ENCODE results near the gene FUT2.
"Not testable (repeated sequence)": the region's sequence is repeated elsewhere in the genome, so short reads cannot be mapped to it uniquely, and the experiment has no call there.

FUT2 gene

DNA sequence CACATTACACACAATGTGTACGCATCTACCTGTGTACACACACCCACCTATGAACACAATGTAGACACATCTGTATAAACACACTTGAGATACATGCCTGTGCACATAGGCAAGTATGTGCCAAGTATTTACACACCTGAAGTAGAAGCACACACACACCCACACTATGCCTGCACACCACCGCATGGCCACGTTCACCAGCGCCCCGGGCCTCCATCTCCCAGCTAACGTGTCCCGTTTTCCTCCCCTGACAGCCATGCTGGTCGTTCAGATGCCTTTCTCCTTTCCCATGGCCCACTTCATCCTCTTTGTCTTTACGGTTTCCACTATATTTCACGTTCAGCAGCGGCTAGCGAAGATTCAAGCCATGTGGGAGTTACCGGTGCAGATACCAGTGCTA is 6.9 kb downstream of the FUT2 start:
- DNase-seq (ENCODE audit: low read depth in 3 of 3), result no peak

DNA sequence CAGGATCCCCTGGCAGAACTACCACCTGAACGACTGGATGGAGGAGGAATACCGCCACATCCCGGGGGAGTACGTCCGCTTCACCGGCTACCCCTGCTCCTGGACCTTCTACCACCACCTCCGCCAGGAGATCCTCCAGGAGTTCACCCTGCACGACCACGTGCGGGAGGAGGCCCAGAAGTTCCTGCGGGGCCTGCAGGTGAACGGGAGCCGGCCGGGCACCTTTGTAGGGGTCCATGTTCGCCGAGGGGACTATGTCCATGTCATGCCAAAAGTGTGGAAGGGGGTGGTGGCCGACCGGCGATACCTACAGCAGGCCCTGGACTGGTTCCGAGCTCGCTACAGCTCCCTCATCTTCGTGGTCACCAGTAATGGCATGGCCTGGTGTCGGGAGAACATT is 7.5 kb downstream of the FUT2 start:
- DNase-seq (ENCODE audit: low read depth in 3 of 3), result no peak

DNA sequence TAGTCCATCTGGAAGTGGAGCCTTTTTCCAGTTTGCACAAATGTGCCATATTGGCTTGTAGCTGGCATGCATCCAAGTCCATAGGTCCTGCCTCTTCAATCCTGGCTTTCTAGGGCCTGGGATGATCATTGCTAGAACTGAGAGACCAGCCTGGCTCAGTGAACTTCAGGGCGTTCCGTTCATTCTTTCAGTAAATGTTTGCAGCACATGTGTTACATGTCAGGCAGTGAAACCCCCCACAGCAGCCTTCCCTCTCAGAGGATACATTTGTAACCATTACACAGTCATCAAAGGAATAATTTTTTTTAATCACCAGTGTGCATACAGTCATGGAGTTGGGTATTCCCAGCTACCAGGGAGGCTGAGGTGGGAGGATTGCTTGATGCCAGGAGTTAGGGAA is 9.7 kb downstream of the FUT2 start:
- no peak for DNase-seq (ENCODE audit: low read depth in 3 of 3)

DNA sequence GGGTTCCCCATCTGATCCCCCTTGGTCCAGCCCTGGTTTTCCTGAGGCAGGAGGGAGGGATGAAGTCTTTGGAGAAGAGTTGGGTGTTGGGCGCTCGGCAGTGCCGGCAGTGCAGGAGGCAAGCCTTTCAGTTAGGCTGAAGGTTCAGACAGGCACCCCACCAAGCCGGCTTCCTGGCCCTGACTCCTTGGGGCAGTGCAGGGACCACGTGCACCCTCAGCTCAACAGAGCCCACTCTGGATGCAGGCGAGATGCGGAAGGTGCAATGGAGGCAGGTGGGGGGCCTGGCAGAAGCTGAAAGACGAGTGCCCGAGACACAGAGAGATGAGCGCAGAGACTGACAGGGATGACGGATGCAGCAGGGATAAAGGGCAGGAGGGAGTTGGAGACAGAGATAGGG is 12.7 kb downstream of the FUT2 start:
- DNase-seq (ENCODE audit: low read depth in 3 of 3), result no peak

DNA sequence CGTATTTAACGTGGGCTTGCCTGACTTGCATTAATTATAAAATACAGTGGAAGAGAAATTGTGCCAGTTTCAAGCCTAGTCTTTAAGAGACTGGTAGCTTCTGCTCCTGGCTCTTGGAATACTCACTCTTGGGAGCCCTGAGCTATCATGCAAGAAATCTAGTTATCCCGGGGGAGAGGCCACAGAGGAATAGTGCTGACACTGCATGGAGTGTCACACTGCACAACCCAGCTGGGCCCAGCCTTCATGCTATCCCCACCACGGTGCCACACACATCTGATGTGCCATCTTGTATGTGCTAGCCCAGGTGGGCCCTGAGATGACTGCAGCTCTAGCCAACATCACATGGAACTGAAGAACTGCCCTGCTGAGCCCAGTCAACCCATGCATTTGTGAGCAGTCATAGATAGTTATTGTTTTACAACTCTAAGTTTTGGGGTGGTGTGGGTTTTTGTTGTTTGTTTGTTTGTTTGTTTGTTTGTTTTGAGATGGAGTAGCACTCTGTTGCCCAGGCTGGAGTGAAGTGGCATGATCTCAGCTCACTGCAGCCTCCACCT is 15.4 kb downstream of the FUT2 start:
- DNase-seq (ENCODE audit: low read depth in 3 of 3), result no peak

DNA sequence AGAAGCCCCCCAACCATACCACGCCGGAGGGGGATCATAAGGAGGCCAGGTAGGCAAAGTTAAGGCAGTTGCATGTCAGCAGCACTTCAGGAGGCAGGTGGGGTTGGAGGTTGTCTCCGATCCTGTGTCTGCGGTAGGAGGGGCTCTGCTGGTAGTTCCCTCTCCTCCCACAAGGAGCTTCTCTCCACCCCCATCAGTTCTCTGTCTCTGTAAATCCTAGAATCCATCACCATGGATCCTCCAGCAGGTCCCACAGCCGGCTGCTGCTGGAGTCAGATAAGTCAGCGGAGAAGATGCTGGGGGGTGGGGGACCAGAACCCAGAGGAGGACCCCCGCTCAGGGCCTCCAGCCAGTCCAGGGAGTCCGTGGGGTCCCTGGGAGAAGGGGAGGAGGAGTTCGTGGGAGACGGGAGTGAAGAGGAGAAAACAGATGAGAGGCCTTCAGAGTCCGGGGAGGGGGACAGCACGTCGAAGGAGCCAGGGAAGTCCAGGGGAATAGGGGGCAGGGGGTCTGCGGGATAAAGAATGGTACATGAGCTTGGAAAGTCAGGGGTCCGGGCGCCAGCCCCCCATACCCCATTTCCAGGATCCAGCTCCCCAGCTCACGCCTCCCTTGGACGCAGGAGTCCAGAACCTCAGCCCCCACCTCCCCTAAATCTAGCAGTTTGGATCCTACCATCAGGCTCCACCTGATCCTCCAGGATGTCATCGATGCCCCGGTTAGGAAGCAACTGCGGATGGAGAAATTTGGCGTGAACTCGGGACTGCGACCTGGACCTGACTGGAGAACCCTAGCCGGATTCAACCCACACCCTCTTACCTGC is 17.5 kb downstream of the FUT2 start:
- no peak for DNase-seq (ENCODE audit: low read depth in 3 of 3)

DNA sequence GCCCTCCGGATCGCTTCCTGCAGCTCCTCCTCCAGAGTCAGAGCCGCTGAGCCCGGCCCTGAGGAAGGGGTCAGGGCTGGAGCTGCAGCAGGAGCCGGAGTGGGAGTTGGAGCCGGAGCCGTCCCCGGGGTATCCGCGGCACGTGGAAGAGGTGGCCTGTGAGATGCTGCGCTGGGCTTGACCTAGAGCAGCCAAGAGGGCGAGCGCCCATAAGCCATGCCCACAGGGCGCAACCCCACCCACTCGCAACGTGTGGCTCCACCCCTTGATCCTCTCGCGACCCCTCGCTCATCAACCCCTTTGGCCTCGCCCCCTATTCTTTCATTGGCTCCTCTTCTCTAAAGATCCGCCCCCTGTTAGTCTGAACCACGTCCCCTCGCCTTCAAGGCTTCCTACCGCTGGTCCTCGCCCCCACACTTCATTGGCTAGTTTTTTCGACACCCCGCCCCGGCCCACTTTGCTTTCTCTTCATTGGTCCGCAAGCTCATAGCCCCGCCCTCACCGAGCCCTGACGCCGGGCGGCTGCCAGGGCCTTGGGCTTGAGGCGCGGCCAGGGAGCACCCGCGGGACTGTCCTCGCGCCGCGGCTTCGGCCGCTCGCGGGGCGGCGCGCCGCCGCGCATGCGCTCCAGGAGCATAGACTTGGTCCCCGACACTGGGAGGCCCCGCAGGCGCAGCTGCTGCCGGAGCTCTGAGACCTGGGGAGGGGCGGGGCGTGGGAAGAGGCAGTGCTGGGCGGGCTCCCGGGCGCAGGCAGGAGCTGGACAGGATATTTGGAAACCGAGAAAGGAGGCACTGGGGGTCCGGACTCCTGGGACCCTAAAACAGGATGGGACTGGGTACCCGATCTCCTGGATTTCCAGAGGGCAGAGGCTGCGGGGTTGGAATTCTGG is 18.3 kb downstream of the FUT2 start:
- DNase-seq (ENCODE audit: low read depth in 3 of 3), result peak; percentile 94 to 98 (median 94)

DNA sequence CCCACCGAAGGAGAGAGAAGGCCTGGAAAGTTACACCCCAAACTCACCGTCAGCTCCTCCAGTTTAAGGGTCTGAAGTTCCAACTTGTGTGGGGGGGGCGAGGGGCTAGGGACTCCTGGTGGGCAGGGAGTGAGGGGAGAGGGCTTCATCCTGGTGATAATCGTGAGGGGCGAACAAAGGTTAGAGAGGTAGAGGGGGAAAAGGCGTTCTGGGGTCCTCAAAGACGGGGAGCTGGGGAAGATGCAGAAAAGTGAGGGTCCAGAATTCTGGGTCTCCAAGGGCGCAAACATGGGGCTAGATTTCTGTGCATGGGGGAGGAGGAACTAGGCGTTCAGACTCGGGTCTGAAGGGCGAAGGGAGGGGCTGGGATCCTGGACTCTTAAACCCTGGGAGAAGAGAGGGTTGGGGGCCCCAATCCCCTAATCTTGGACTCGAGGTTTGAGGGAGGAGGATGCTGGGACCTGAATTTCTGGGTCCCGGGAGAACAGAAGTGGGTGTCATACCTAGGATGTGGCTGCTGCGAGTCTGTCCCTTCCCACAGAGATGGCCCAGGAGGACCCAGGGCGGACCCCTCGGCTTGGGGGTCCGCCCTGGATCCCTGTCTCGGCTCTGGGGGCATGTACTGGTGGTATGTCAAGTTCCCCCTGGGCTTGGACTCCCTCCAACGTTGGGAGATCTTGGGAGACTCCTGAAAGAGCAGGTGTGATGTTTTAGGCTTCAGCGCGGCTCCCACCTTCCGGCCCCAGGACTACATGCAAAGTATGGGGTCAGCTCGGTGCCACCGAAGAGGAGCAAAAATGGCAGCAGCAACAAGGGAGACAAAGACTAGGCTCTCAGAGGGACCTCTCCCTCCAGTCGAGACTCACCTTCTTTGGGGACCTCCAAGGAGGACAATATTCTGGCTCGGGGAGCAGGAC is 19.2 kb downstream of the FUT2 start:
- no peak for DNase-seq (ENCODE audit: low read depth in 3 of 3)

DNA sequence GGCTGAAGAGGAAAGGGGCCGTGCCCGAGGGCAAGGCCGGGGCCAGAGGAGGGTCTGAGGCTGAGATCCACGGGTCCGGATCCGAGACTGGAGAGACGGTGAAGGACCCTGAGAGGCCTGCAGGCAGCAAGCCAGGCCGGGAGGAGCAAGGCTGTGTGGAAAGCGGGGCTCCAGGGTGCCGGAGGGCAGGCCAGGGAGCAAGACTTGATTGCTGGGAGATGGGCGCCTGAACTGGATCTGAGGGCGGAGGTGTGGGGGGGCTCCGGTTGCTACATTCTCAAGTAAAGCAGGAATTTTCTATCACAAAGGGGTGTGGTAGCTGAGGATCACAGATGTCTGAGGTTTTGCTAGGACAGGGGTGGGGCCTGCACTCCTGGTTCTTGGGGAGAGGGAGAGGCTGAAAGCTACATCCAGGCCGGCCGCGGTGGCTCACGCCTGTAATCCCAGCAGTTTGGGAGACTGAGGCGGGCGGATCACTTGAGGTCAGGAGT is 20.0 kb downstream of the FUT2 start:
- DNase-seq (ENCODE audit: low read depth in 3 of 3), result no peak

DNA sequence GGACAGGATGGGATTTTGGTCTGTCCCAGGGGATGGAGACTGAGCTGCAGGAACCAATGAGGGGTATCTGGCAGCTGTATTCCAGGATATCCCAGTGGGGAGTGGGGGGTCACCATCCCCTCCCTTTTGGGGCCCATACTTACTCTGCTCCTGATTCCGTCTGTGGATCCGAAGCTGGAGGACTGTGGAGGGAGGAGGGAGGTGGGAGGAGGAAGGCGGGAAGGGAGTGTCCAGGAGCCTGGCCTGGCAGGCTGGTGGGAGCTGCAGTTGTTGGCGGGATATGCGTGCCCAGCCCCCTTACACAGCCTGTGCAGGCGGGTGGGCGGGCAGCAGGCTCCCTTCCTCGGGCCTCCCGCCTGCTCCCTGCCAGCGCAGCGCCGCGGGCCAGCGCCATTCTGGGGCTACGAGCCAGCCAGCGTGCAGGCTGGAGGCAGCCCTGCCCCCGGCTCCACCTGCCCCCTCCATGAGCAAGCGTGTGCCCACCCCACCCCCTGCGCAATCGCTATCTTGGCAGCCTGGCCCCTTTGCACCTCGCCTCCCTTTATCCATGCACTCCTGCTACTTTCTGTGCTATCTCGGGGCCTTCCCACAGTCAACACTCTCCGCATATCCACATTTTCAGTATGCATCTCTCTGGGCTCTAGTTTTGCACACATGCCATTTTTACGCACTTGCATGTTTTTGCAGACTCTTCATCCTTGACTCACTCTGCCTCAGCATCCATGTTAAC is 21.0 kb downstream of the FUT2 start:
- no peak for DNase-seq (ENCODE audit: low read depth in 3 of 3)

DNA sequence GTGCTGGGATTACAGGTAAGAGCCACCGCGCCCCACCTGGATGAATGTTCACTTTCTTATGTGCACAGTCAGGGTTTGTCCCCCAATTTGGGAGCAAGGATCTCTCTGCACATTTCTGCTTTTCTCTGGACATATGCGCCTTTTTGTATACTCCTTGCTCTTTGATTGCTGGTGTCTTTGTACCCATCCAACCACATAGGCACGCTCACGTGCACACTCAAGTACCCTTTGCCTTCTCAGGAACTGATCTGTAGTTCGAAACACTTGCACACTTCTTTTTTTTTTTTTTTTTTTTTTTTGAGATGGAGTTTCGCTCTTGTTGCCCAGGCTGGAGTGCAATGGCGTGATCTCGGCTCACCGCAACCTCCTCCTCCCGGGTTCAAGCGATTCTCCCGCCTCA is 22.3 kb downstream of the FUT2 start:
- DNase-seq (ENCODE audit: low read depth in 3 of 3), result not testable (repeated sequence)

DNA sequence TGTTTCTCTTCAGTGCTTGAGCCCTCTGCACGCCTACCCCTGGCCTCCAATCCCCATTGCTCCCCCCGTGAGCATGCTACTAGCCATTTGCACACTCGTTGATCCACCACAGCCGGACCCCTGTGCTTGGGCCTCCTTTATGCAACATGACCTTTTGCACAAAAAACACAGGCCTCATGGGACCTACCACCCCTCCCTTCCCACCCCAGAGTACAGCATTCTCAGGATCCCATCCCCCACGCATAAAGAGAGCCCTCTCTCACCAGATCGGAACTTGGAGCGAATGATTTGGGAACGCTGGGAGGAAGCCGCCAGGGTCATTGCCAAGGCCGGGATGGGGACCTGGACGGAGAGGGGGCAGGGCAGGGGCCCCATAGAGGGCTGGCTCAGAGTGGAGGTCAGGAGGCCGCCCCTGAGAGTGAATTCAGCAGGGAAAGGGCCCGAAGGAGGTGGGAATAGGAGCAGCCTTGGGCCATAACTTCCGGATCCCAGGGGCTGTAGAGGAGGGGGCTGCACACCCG is 23.0 kb downstream of the FUT2 start:
- DNase-seq (ENCODE audit: low read depth in 3 of 3), result no peak

DNA sequence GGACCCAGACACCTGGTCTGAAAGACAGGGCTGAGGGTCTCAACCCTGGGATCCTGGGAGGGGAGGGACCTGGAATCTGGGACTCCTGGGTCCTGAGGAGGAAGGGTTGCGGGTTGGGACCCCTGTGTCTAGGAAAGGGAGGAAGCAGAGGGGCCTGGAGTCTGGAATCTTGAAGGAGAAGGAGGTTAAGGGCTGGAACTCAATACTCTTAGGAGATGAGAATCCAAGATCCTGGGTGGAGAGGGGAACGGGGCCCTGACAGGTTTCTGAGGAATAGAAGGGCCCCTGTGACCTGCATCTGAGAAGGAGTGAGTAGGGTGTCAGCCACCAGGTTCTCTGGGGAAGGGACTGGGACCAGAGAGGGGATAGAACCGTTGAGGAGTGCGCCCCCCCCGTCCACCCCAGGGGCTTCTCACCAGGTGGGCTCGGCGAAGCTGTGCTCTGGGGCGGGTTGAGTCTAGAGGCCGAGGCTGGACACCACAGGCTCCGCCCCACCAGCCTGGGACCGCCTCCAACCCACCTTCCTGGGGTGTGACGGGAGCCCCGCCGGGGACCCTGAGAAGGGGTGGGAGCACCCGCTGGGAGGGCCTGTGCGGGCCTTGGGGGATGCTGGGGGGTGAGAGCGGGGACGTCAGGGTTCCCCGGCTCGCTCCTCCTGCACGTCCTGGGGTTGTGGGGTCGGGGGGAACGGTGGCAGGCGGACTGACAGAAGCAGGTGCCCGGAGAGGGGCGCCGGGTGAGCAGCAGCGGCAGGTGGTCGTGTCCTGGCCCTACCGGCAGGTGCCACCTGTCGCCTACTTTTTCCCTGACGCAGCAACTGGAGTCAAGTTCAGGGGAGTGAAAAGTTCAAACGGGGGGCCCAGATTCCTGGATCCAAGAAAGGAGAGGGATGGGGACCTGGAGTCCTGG is 23.7 kb downstream of the FUT2 start, which contains the start of gene MAMSTR:
Gene MAMSTR, minus strand, starts transcription at position 463 of the 909 bp plus-strand sequence. CDS start 694 bp downstream, outside the sequence.
- DNase-seq (ENCODE audit: low read depth in 3 of 3), result no peak

DNA sequence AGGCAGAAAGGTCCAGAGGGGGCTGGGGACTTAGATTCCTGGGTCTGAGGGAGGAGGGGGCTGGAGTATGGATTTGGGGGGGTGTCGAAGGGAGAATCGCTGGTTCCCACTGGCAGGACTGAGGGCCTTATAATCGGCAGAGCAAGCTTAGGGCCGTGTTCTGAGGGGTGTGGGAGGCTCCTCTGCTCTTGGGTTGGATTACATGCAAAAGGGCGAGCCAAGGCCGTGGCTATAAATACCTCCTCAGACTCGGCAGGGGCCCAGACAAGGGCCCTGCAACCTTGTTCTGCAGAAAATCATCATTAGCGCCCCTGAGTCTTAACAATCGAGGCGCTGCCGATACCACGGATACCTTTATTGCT is 24.5 kb downstream of the FUT2 start:
- no peak for DNase-seq (ENCODE audit: low read depth in 3 of 3)

DNA sequence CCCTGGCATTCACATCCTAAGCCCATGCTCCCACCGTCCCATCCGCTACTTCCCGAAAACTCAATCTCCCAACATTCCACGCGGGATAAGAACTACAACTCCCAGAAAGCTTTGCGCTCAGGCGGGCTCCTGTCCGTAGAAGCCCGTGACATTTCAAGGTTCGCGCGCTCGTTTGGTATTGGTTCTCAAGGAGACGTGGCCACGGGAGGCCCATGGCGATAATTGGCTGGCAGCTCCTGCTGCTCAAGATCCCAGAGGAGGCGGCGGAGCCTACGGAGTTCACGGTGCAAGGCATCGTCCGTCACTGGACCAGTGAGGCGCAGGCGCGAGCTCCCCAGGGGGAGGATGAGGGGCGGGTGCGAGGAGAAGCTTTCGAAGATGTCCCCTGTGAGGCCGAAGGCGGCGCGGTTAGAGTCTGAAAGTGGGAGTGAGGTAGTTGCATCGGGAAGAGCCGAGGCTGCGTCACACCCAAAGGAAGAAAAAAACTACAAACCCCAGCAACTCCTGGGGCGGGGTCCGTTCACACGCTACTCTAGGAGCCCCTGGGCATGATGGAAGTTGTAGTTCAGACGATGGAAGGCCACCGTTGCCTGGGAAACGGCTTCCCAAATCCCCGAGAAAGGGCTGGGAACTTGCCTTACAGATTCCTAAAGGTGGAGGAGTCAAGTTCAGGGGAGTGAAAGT is 25.0 kb downstream of the FUT2 start:
- peak; percentile 82 to 92 (median 84) for DNase-seq (ENCODE audit: low read depth in 3 of 3)

DNA sequence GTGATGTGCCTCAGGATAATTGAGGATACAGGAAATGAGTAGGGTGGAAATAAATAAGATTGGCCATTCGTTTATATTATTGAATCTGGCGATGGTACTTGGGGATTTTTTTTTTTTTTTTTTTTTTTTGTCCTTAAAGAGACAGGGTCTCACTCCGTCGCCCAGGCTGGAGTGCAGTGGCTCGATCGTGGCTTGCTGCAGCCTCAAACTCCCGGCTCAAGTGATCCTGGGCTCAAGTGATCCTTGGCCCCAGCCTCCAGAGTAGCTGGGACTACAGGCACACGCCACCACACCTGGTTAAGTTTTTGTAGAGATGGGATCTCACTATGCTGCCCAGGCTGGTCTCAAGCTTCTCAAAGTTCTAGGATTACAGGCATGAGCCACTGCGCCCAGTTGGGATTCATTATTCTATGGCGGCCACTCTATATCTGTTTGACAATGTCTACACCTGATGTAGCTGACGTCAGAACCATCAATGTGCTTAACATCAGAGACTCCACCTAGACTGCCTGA is 26.5 kb downstream of the FUT2 start:
- no peak for DNase-seq (ENCODE audit: low read depth in 3 of 3)

DNA sequence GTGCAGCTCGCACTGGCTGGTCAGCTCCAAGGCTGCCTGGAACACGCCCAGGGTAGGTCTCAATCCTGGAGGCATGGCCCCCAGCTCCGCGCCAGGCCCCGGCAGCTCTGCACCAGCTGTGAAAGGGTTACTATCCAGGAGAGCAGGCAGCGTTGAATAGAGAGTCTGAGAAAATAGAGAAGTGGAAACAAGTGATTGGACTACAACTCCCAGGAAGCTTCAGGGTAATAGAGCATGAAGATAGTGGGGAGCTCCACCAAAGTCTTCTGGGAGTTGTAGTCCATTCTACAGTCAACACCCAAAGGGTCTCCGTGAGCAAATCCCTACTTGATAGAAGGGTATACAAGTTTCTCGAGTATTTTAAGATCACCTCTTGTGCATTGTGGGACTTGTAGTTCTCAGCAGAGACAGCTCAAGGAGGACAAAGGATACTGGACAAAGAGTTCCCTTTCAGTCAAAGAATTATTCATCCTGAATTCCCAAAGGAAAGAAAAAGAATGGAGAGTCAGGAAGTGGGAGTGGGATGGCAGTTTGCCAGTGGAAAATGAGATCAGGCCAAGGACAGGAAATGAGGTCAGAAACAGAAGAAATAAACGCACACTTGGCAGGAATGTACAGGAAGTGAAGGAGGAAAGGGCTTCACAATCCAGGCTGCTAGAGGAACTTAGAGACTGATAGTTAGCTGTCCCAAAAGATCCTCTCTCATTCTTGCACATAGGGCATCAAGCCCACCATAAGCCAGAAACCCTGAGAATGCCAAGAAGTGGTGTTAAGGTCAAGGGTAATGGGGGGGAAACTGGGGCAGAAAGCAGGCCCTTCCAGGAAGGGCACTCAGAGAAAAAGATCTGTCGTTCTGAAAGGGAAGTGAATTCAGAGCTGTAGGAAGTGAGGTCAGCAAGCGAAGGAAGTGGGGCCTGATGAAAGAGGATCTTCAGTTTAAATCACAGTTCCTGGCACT is 29.3 kb downstream of the FUT2 start:
- no peak for DNase-seq (ENCODE audit: low read depth in 3 of 3)

Measured in stimulated activated CD4-positive, alpha-beta T cell treated with anti-CD3 and anti-CD28 coated beads, TNF-alpha, amount 100 ng/mL, for 24 hours (primary cell).